Loucy (cell line): ENCODE measurements around the gene HOXA5.

Experiments
- H2AFZ ChIP-seq: fragments of 200-600 bp; sonication (generic); 2 replicates; pipeline ENCODE4 v1.6.0; 2016; ENCODE audit warnings: antibody characterized with exemption, mild to moderate bottlenecking, low read length, moderate library complexity
- H3F3A ChIP-seq: fragments of 200-600 bp; 2 replicates; pipeline ENCODE4 v1.6.0; 2016; ENCODE audit warnings: antibody characterized with exemption, low read depth, mild to moderate bottlenecking
- H3K27me3 ChIP-seq: fragments of 200-600 bp; sonication (generic); 2 replicates; pipeline ENCODE4 v1.6.1; 2014; ENCODE audit warnings: low read length, mild to moderate bottlenecking; ENCODE audit not compliant: insufficient read depth, poor library complexity, severe bottlenecking
- H3K36me3 ChIP-seq: fragments of 200-600 bp; sonication (generic); 2 replicates; pipeline ENCODE4 v1.6.1; 2016; ENCODE audit warnings: low read length; ENCODE audit not compliant: insufficient read depth
- H3K4me1 ChIP-seq: fragments of 200-600 bp; sonication (generic); 2 replicates; pipeline ENCODE4 v1.5.1; 2014; ENCODE audit warnings: low read length, mild to moderate bottlenecking; ENCODE audit not compliant: insufficient read depth, poor library complexity, severe bottlenecking
- H3K4me2 ChIP-seq: fragments of 200-600 bp; sonication (generic); 2 replicates; pipeline ENCODE4 v1.6.0; 2014; ENCODE audit warnings: antibody characterized with exemption, low read length, low read depth, mild to moderate bottlenecking; ENCODE audit not compliant: poor library complexity, severe bottlenecking
- H3K4me3 ChIP-seq: fragments of 200-600 bp; sonication (generic); 2 replicates; pipeline ENCODE4 v1.5.1; 2014; ENCODE audit warnings: low read length, mild to moderate bottlenecking, mixed read lengths; ENCODE audit not compliant: poor library complexity, severe bottlenecking
- H3K79me2 ChIP-seq: fragments of 200-600 bp; sonication (generic); 2 replicates; pipeline ENCODE4 v1.6.1; 2014; ENCODE audit warnings: low read length; ENCODE audit not compliant: insufficient read depth
- H3K9ac ChIP-seq: fragments of 200-600 bp; sonication (generic); 2 replicates; pipeline ENCODE4 v1.6.0; 2014; ENCODE audit warnings: mild to moderate bottlenecking, low read depth, low read length, moderate library complexity; ENCODE audit not compliant: poor library complexity, severe bottlenecking
- H3K9me2 ChIP-seq: fragments of 200-600 bp; sonication (generic); replicated peaks from 2 replicates; pipeline ENCODE4 v1.6.1; 2016; ENCODE audit warnings: low read depth, low read length, mixed read lengths
- H3K9me3 ChIP-seq: fragments of 200-600 bp; sonication (generic); 2 replicates; pipeline ENCODE4 v1.6.1; 2014; ENCODE audit warnings: mild to moderate bottlenecking, antibody characterized with exemption, low read length, low read depth; ENCODE audit not compliant: insufficient read depth
- H4K20me1 ChIP-seq: fragments of 200-600 bp; sonication (generic); 2 replicates; pipeline ENCODE4 v1.6.0; 2014; ENCODE audit warnings: antibody characterized with exemption, low read length, mild to moderate bottlenecking; ENCODE audit not compliant: insufficient read depth, poor library complexity, severe bottlenecking
- CTCF ChIP-seq: fragments of 200-600 bp; sonication (generic); conservative IDR thresholded peaks from 2 replicates; pipeline ENCODE4 v1.5.1; 2014; ENCODE audit warnings: mild to moderate bottlenecking, antibody characterized with exemption, low read length
- EZH2phosphoT487 ChIP-seq: fragments of 200-600 bp; IDR thresholded peaks from 2 replicates; pipeline ENCODE4 v1.6.1; 2018; ENCODE audit warnings: antibody characterized with exemption, mild to moderate bottlenecking, moderate library complexity, borderline replicate concordance

The HOXA5 gene

GRCh38 chr7:27157702-27158431 lies 14.4 kb upstream of the HOXA5 start:
- peak overlapping the region; percentile 94 for H3K4me3 ChIP-seq
- H3F3A ChIP-seq, result peaks cover 10% of the 10 kb centered on the region; the same call in 1 of the 2 replicates
- peaks cover 9% of the 10 kb centered on the region for H3K36me3 ChIP-seq
- peaks cover 27% of the 10 kb centered on the region for H3K4me1 ChIP-seq
- TF ChIP-seq CTCF, result no peak
- H4K20me1 ChIP-seq, result peaks cover 11% of the 10 kb centered on the region
- H3K9me2 ChIP-seq, result no peaks in the 10 kb centered on the region
- H3K9ac ChIP-seq, result peak overlapping the region; percentile 99
- peaks cover 98% of the 10 kb centered on the region for H3K79me2 ChIP-seq
- no peaks in the 10 kb centered on the region for H3K9me3 ChIP-seq
- peak overlapping the region; percentile 91 for H3K4me2 ChIP-seq
- no peak overlapping the region for H2AFZ ChIP-seq
- H3K27me3 ChIP-seq, result peaks cover 11% of the 10 kb centered on the region

GRCh38 chr7:27156916-27157701 lies 13.6 kb upstream of the HOXA5 start:
- Histone ChIP-seq H3K4me1 (peaks cover 29% of the 10 kb centered on the region), H3K79me2 (peaks cover 98% of the 10 kb centered on the region), H3K36me3 (0 out of 2 replicates have a peak, but pooled peaks cover 3% of the 10 kb centered on the region), H3K9me2 (no peaks in the 10 kb centered on the region), H3K9me3 (no peaks in the 10 kb centered on the region), H2AFZ (no peak overlapping the region), H3F3A (peaks cover 5% of the 10 kb centered on the region; the same call in 1 of the 2 replicates), H3K27me3 (peaks cover 6% of the 10 kb centered on the region), H4K20me1 (peaks cover 5% of the 10 kb centered on the region), H3K9ac (peak overlapping the region; percentile 99), H3K4me2 (peak overlapping the region; percentile 91), H3K4me3 (peak overlapping the region; percentile 94)
- TF ChIP-seq CTCF (no peak), EZH2phosphoT487 (no peak)

- Histone ChIP-seq H3K4me1 (peaks cover 29% of the 10 kb centered on the region), H3K27me3 (peaks cover 8% of the 10 kb centered on the region), H3K9me2 (no peaks in the 10 kb centered on the region), H3K4me3 (peak within 1 kb of the TSS; percentile 94), H2AFZ (no peak within 1 kb of the TSS), H3K36me3 (0 out of 2 replicates have a peak, but pooled peaks cover 3% of the 10 kb centered on the region), H3K9ac (peak within 1 kb of the TSS; percentile 99), H3K4me2 (peak within 1 kb of the TSS; percentile 91), H3K79me2 (peaks cover 98% of the 10 kb centered on the region), H3F3A (no peaks in the 10 kb centered on the region), H4K20me1 (peaks cover 8% of the 10 kb centered on the region), H3K9me3 (no peaks in the 10 kb centered on the region)
- TF ChIP-seq CTCF (no peak), EZH2phosphoT487 (no peak)
Measured at GRCh38 chr7:27156508-27156898, 13.0 kb upstream of the HOXA5 start, which contains the start of gene HOXA7. TSS of gene HOXA7 (minus strand) at chr7:27156675. CDS start at chr7:27156545, 130 bp downstream.
